HG02588 (cell line): ENCODE measurements around the gene C1orf174.

Source experiments
- ATAC-seq: cut with Tn5 transposase; IDR thresholded peaks from one replicate; pipeline ENCODE4 v1.9.1; 2021; ENCODE audit warnings: mild to moderate bottlenecking, moderate library complexity; ENCODE audit not compliant: unreplicated experiment

Gene C1orf174

DNA sequence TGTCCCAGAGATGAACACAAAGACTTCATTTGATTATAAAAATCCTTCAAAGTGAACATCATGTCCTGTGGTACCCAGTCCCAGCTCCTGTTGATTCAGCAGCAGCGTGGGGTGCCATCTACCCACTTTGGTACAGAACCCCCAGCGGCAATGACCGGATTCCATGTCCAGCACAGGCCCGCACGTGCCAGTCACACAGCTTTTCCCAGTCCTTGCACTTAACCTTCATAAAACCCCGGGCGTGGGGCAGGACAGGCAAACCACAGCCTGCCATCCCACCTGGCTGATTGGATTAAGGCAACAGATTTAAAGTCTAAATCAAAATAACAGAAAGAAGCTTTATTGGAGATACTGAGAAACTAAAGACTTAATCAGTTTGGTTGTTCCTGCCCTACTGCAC lies 58.6 kb downstream of the C1orf174 start:
- ATAC-seq, result no peak
